IMR-90 (cell line): ENCODE data around the gene BCL2. TPM values are rescaled to one million over a fixed set of nuclear protein-coding genes. Genes with fewer than 3 reads are reported as not detected.

Experiments used
- ATAC-seq: fragments of 200-7000 bp; cut with Tn5 transposase; 2 replicates; pipeline ENCODE4 v1.9.1; 2020; ENCODE audit warnings: low read depth, mild to moderate bottlenecking, moderate library complexity
- BruUV-seq: library from RNA; stranded (reverse); fragments of 400-500 nt; replicated peaks from 2 replicates; lab custom pipeline; 2021; lab: Mats Ljungman, UMichigan
- CTCF ChIA-PET: fragments of 300-600 bp; formaldehyde crosslinking; extraction: SDS; loops from one replicate; lab custom pipeline; 2021; ENCODE audit warnings: antibody characterized with exemption; lab: Yijun Ruan, JAX
- POLR2A ChIA-PET: fragments of 300-600 bp; sonication (Branson Sonifier 250); formaldehyde crosslinking; loops from one replicate; lab custom pipeline; 2022; ENCODE audit warnings: antibody characterized with exemption; ENCODE audit not compliant: unreplicated experiment; lab: Charles Lee
- DNase-seq: peaks from one replicate; pipeline ENCODE4 v3.0.0; 2013
- H2AFZ ChIP-seq: replicated peaks from 2 replicates; pipeline ENCODE3; 2013; ENCODE audit warnings: low read length, mild to moderate bottlenecking; ENCODE audit not compliant: poor library complexity
- H2AK5ac ChIP-seq: 2 replicates; pipeline ENCODE4 v1.6.1; 2013; ENCODE audit warnings: low read depth, low read length, inconsistent platforms
- H2AK9ac ChIP-seq: replicated peaks from 2 replicates; pipeline ENCODE3; 2013; ENCODE audit warnings: mild to moderate bottlenecking, low read depth, low read length, moderate library complexity; ENCODE audit not compliant: poor library complexity
- H2BK120ac ChIP-seq: 2 replicates; pipeline ENCODE4 v1.6.1; 2013; ENCODE audit warnings: low read depth, low read length, inconsistent platforms
- H2BK15ac ChIP-seq: 3 replicates; pipeline ENCODE4 v1.6.1; 2013; ENCODE audit warnings: low read depth, low read length, inconsistent platforms
- H2BK20ac ChIP-seq: 2 replicates; pipeline ENCODE4 v1.6.1; 2013; ENCODE audit warnings: low read depth, mild to moderate bottlenecking, inconsistent platforms, low read length, moderate library complexity
- H2BK5ac ChIP-seq: 2 replicates; pipeline ENCODE4 v1.6.1; 2013; ENCODE audit warnings: mild to moderate bottlenecking, low read depth, low read length, inconsistent platforms; ENCODE audit not compliant: poor library complexity, severe bottlenecking
- H3K14ac ChIP-seq: replicated peaks from 2 replicates; pipeline ENCODE4 v1.6.1; 2013; ENCODE audit warnings: low read depth, low read length, inconsistent platforms
- H3K18ac ChIP-seq: 2 replicates; pipeline ENCODE4 v1.6.1; 2013; ENCODE audit warnings: low read depth, low read length, control low read depth
- H3K23ac ChIP-seq: 2 replicates; pipeline ENCODE4 v1.6.1; 2013; ENCODE audit warnings: low read depth, low read length, inconsistent platforms
- H3K27ac ChIP-seq: 2 replicates; pipeline ENCODE4 v1.5.1; 2013; ENCODE audit warnings: mild to moderate bottlenecking, control low read depth, low read length; ENCODE audit not compliant: insufficient read depth
- H3K27me3 ChIP-seq: 2 replicates; pipeline ENCODE4 v1.6.1; 2013; ENCODE audit warnings: low read length; ENCODE audit not compliant: control insufficient read depth, insufficient read depth
- H3K36me3 ChIP-seq: 2 replicates; pipeline ENCODE4 v1.6.1; 2013; ENCODE audit warnings: low read length, mixed read lengths; ENCODE audit not compliant: control insufficient read depth, insufficient read depth
- H3K4ac ChIP-seq: 2 replicates; pipeline ENCODE4 v1.6.1; 2013; ENCODE audit warnings: low read depth, low read length, inconsistent platforms
- H3K4me1 ChIP-seq: 2 replicates; pipeline ENCODE4 v1.6.1; 2013; ENCODE audit warnings: low read length, mixed read lengths; ENCODE audit not compliant: control insufficient read depth, insufficient read depth
- H3K4me2 ChIP-seq: 2 replicates; pipeline ENCODE4 v1.6.1; 2013; ENCODE audit warnings: low read depth, mild to moderate bottlenecking, control low read depth, low read length, moderate library complexity
- H3K4me3 ChIP-seq: 2 replicates; pipeline ENCODE4 v1.5.1; 2013; ENCODE audit warnings: low read depth, mild to moderate bottlenecking, control low read depth, low read length, moderate library complexity; ENCODE audit not compliant: insufficient read depth
- H3K56ac ChIP-seq: 2 replicates; pipeline ENCODE4 v1.6.1; 2013; ENCODE audit warnings: low read length, inconsistent platforms; ENCODE audit not compliant: insufficient read depth; ENCODE audit errors: extremely low read depth
- H3K79me1 ChIP-seq, 2 experiments: 2 replicates each; pipeline ENCODE4 v1.6.1; 2013; ENCODE audit warnings: low read length in 2 of 2, inconsistent platforms in 1 of 2, low read depth in 1 of 2
- H3K9ac ChIP-seq: 2 replicates; pipeline ENCODE4 v1.6.1; 2013; ENCODE audit warnings: low read depth, low read length, control low read depth
- H3K9me1 ChIP-seq: 2 replicates; pipeline ENCODE4 v1.6.1; 2013; ENCODE audit warnings: low read length, inconsistent platforms; ENCODE audit not compliant: insufficient read depth
- H3K9me3 ChIP-seq: 2 replicates; pipeline ENCODE4 v1.6.1; 2013; ENCODE audit warnings: low read length; ENCODE audit not compliant: control insufficient read depth, insufficient read depth
- H4K20me1 ChIP-seq: 2 replicates; pipeline ENCODE4 v1.6.1; 2013; ENCODE audit warnings: low read length, inconsistent platforms; ENCODE audit not compliant: insufficient read depth
- H4K5ac ChIP-seq: 2 replicates; pipeline ENCODE4 v1.6.1; 2013; ENCODE audit warnings: mild to moderate bottlenecking, low read depth, low read length, control low read depth
- H4K8ac ChIP-seq, 2 experiments: 2 replicates each; pipeline ENCODE4 v1.6.1; 2013; ENCODE audit warnings: low read depth in 2 of 2, low read length in 2 of 2, control low read depth in 1 of 2, inconsistent platforms in 1 of 2
- H4K91ac ChIP-seq: 2 replicates; pipeline ENCODE4 v1.6.1; 2013; ENCODE audit warnings: low read depth, low read length, inconsistent platforms; ENCODE audit not compliant: insufficient read depth
- BHLHE40 ChIP-seq: fragments of 150-350 bp; IDR thresholded peaks from 2 replicates; pipeline ENCODE4 v1.6.1; 2016; ENCODE audit warnings: mild to moderate bottlenecking, low read depth, low read length
- FOS ChIP-seq: fragments of 150-350 bp; IDR thresholded peaks from 2 replicates; pipeline ENCODE4 v1.6.1; 2016; ENCODE audit warnings: low read depth, low read length
- RFX5 ChIP-seq: IDR thresholded peaks from 2 replicates; pipeline ENCODE4 v1.8.0; 2012; ENCODE audit warnings: low read depth, mild to moderate bottlenecking, low read length, moderate library complexity
- WGBS, 2 experiments: methylation state at CpG; one replicate each; pipeline versions ENCODE4 v1.1.5 to v1.1.7; 2013; ENCODE audit warnings: missing lambda C conversion rate in 2 of 2; ENCODE audit not compliant: insufficient read length in 1 of 2; ENCODE audit errors: extremely low coverage in 2 of 2; 5-methylcytosine and 5-hydroxymethylcytosine counted together
- dilution Hi-C: fragments of 300-500 bp; cut with HindIII; formaldehyde crosslinking; loops from one replicate; pipeline ENCODE4 v1.14.3; 2018; ENCODE audit warnings: low sequenced_read_pairs; ENCODE audit not compliant: unreplicated experiment
- in situ Hi-C: fragments of 300-500 bp; cut with MboI; formaldehyde crosslinking; loops from 3 replicates; pipeline ENCODE4 v1.14.3; 2019; ENCODE audit warnings: low sequenced_read_pairs, inconsistent platforms, mixed read lengths
- intact Hi-C: fragments of 100-400 bp; cut with micrococcal nuclease; formaldehyde crosslinking; loops from 2 replicates; pipeline ENCODE4 v1.10.0; 2022
- polyA plus RNA-seq, 3 experiments: library from polyadenylated mRNA; depleted of rRNA; stranded (reverse); fragments of >200 nt; gene quantifications; 2 replicates each; pipeline ENCODE4 v1.2.3, GENCODE V29; 2012; ENCODE audit warnings: low replicate concordance in 1 of 3
- total RNA-seq: library from RNA; depleted of rRNA; stranded (reverse); fragments of >200 nt; gene quantifications from 2 replicates; pipeline ENCODE4 v1.2.3, GENCODE V29; 2012
- TF ChIP-seq, protein P1 (sequence below): fragments of 150-350 bp; IDR thresholded peaks from 2 replicates; pipeline ENCODE4 v1.6.1; 2016; ENCODE audit warnings: low read depth, mild to moderate bottlenecking, low read length, moderate library complexity, borderline replicate concordance

Gene BCL2
- total and polyA plus RNA-seq, 2 of the 4 experiments (the other 2 are of a cell fraction) = 0.24 to 0.54 TPM

DNA sequence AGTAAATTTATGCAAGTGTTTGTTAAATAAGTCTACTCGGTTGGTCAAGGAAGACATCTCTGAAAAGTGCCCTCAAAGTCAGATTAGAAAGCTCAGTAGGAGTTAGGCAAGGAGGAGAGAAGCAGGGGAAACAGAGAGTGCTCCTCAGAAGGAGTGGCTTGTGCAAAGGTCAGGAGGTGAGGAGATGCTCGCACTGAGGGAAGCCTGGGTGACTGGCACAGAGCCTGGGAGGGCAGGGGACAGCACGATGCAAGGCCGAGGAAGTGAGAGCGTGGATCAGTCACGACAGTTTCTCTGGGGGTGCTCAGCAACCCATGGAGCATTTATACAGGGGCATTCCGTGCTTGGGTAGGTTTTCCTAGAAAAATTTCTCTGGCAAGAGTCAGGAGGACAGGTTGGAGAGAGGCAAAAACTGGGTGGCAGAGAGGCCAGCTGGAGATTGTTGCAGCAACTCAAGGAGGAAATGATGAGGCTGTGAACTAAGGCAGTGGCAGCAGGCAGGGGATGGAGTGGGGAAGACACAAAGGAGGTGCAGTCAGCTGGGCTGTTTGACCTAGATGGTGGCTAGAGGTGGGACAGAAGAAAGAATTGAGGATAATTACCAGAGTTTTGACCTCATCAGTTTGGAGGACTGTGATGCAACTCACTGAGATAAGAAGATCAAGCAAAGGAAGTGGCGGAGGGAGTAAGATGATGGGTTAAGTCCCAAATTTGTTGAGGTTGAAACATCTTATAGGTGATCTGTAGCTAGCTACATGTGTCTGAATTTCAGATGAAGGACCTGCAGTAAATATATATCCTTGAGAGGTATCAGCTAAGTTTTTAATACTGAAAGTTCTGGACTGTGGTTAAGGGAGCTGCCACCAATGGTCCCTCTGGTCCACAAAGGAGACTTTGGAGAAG, 52.4 kb downstream of the BCL2 start:
- 65% methylated on average over 2 of the region's 8 CpGs; no CpG with 5 or more reads in 1 of the 2 experiments for WGBS, 2 experiments
- BruUV-seq = no TSS peak
- H2AK9ac ChIP-seq = no peak overlapping the region
- no peak overlapping the region for H4K91ac ChIP-seq
- H4K20me1 ChIP-seq = no peaks in the 10 kb centered on the region
- H3K18ac ChIP-seq = no peak overlapping the region
- intact Hi-C loops (no loop called here), in situ Hi-C loops (no loop called here), dilution Hi-C loops (no loop called here)
- no peak for DNase-seq
- no peak overlapping the region for H3K14ac ChIP-seq
- no peak overlapping the region for H3K9ac ChIP-seq
- no peak overlapping the region for H3K23ac ChIP-seq
- no peaks in the 10 kb centered on the region for H3K36me3 ChIP-seq
- no peak for ATAC-seq
- ChIA-PET POLR2A (no interaction called here), CTCF (interaction anchor here (0.7 kb wide), 1 partner anchor 749 kb away, joined by 3 read pairs; no protein-coding TSS in a partner anchor)
- no peak overlapping the region for H4K8ac ChIP-seq
- no peak overlapping the region for H2AFZ ChIP-seq
- H3K56ac ChIP-seq = no peak overlapping the region
- H3K79me1 ChIP-seq = no peaks in the 10 kb centered on the region
- H2BK15ac ChIP-seq = no peak overlapping the region
- H3K4me2 ChIP-seq = no peak overlapping the region
- no peak overlapping the region for H2AK5ac ChIP-seq
- no peak overlapping the region for H2BK120ac ChIP-seq
- H3K9me3 ChIP-seq = no peaks in the 10 kb centered on the region
- no peak for TF ChIP-seq FOS
- TF ChIP-seq BHLHE40 = no peak
- TF ChIP-seq, protein P1, sequence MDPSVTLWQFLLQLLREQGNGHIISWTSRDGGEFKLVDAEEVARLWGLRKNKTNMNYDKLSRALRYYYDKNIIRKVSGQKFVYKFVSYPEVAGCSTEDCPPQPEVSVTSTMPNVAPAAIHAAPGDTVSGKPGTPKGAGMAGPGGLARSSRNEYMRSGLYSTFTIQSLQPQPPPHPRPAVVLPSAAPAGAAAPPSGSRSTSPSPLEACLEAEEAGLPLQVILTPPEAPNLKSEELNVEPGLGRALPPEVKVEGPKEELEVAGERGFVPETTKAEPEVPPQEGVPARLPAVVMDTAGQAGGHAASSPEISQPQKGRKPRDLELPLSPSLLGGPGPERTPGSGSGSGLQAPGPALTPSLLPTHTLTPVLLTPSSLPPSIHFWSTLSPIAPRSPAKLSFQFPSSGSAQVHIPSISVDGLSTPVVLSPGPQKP = no peak
- TF ChIP-seq RFX5 = no peak
- 0 out of 2 replicates have a peak, but pooled peaks cover 5% of the 10 kb centered on the region for H3K9me1 ChIP-seq
- H2BK5ac ChIP-seq = no peak overlapping the region
- no peak overlapping the region for H3K4me3 ChIP-seq
- H4K5ac ChIP-seq = no peak overlapping the region
- no peak overlapping the region for H3K27ac ChIP-seq
- no peak overlapping the region for H2BK20ac ChIP-seq
- no peak overlapping the region for H3K4ac ChIP-seq
- peaks cover 18% of the 10 kb centered on the region for H3K27me3 ChIP-seq
- H3K4me1 ChIP-seq = no peaks in the 10 kb centered on the region
